Fibroblast of the aortic adventitia (primary cell): Measurements from ENCODE around the gene AP2B1. TPM values are rescaled to one million over a fixed set of nuclear protein-coding genes. Genes with fewer than 3 reads are reported as not detected.

Experiments used
- DNase-seq: peaks from one replicate; pipeline ENCODE4 v3.0.0-alpha.2; 2010; ENCODE audit warnings: low read depth
- H3K4me3 ChIP-seq: 2 replicates; pipeline ENCODE4 v1.5.1; 2011; ENCODE audit warnings: low read depth, mild to moderate bottlenecking, control low read depth, low read length, moderate library complexity
- CTCF ChIP-seq: IDR thresholded peaks from 2 replicates; pipeline ENCODE4 v1.5.1; 2011; ENCODE audit warnings: mild to moderate bottlenecking, low read length, control low read depth, inconsistent platforms; ENCODE audit not compliant: insufficient read depth
- total RNA-seq: library from RNA; depleted of rRNA; stranded (reverse); fragments of >200 nt; gene quantifications from 2 replicates; pipeline ENCODE4 v1.2.3, GENCODE V29; 2012; ENCODE audit warnings: low replicate concordance

The AP2B1 gene
- total RNA-seq, 1 donor = 118 TPM

GRCh38 chr17:35569405-35569804 is 17.7 kb upstream of the AP2B1 start:
- no peak for DNase-seq
- no peak overlapping the region for H3K4me3 ChIP-seq
- TF ChIP-seq CTCF = no peak

GRCh38 chr17:35575759-35576158 is 11.4 kb upstream of the AP2B1 start:
- DNase-seq = no peak
- no peak overlapping the region for H3K4me3 ChIP-seq
- TF ChIP-seq CTCF = no peak

GRCh38 chr17:35577830-35578196 is 9.3 kb upstream of the AP2B1 start:
- peak overlapping the region; percentile 94 for H3K4me3 ChIP-seq
- no peak for TF ChIP-seq CTCF
- DNase-seq = peak; percentile 16

- no peak for TF ChIP-seq CTCF
- H3K4me3 ChIP-seq = peak within 1 kb of the TSS; percentile 94
- peak; percentile 84 for DNase-seq
Measured at GRCh38 chr17:35578197-35578928, 8.8 kb upstream of the AP2B1 start, which contains the start of gene PEX12. Gene PEX12, minus strand, starts transcription at chr17:35578571. Its CDS starts 550 bp downstream, at chr17:35578021.

GRCh38 chr17:35578929-35579432 is 8.1 kb upstream of the AP2B1 start:
- no peak for TF ChIP-seq CTCF
- H3K4me3 ChIP-seq = peak overlapping the region; percentile 94

GRCh38 chr17:35584061-35584460 is 3.1 kb upstream of the AP2B1 start:
- TF ChIP-seq CTCF = no peak
- H3K4me3 ChIP-seq = no peak overlapping the region
- no peak for DNase-seq

More at GRCh38 chr17:35578929-35579432, 8.1 kb upstream of the AP2B1 start:
- no peak for DNase-seq
